Measurements from ENCODE around the gene GPR156.

The GPR156 gene

DNA sequence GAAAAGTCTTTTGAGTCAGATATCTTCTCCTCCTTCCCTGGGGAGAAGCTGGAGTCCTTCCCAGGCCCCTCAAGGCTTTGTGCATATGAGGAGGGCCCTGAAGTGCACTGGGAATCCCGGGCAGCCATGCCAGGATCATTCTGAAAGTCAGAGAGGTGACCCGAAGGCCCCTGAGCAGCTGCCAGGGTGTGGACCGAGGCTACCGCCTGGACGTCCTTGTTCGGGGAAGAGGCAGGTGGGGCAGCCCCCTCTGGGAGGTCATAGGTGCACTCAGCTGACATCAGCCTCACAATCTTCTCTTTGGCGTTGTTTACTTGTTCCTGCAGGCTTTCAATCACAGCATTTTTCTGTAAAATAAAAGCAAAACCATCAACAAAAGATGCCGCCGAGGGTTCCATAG lies 117.0 kb downstream of the GPR156 start:
- TF ChIP-seq CTCF (IDR thresholded peaks at IDR 0.05; ENCODE audit: borderline replicate concordance, insufficient read depth, low read depth, low read length), result no peak

GRCh38 chr3:120167488-120167887 lies 117.5 kb downstream of the GPR156 start:
- TF ChIP-seq CTCF (IDR thresholded peaks at IDR 0.05; ENCODE audit: borderline replicate concordance, insufficient read depth, low read depth, low read length), result no peak
- H3K4me3 ChIP-seq (ENCODE audit: low read depth, low read length), result no peak overlapping the region

More for the DNA sequence above, 117.0 kb downstream of the GPR156 start:
- no peak overlapping the region for H3K4me3 ChIP-seq (ENCODE audit: low read depth, low read length)

DNA sequence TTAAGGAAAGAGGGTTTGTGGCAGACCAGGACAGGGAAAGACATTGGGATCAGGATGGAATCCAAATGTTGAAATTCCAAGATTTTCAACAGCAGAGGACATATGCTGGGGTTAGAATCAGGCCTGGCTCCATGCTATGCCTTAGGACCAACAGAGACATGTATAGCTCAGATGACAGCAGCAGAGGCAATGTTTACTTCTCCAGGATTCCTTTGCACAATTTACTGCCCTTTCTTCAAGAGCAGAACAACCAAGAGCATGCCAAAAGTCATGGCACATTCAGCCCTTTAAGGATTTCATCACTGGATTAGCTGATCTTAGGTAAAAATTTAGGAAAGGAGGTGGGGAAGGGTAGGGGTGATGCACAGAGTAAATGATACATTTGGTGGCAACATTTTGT lies 121.2 kb downstream of the GPR156 start:
- TF ChIP-seq CTCF (IDR thresholded peaks at IDR 0.05; ENCODE audit: borderline replicate concordance, insufficient read depth, low read depth, low read length), result no peak
- H3K4me3 ChIP-seq (ENCODE audit: low read depth, low read length), result no peak overlapping the region

GRCh38 chr3:120163026-120163425 lies 122.0 kb downstream of the GPR156 start:
- H3K4me3 ChIP-seq (ENCODE audit: low read depth, low read length), result no peak overlapping the region
- no peak for TF ChIP-seq CTCF (IDR thresholded peaks at IDR 0.05; ENCODE audit: borderline replicate concordance, insufficient read depth, low read depth, low read length)

DNA sequence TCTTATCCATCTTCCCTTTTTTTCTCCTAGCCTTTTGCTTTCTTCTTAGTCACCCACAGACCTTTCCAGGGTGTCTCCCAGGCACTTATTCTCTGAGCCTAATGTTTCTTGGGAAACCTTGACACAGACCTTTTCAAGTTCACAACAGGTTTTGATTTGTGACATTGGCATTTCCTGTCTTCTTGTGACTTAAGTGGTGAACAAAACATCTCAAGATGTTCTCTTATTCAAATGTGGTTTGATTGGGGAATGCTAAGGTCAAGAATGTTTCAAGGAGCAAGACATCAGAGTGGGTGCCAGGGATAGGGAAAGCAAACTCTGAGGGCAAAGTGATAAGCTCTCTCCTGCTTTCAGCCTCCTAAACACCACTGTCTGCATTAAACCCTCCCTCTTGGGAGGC lies 122.6 kb downstream of the GPR156 start:
- no peak overlapping the region for H3K4me3 ChIP-seq (ENCODE audit: low read depth, low read length)
- no peak for TF ChIP-seq CTCF (IDR thresholded peaks at IDR 0.05; ENCODE audit: borderline replicate concordance, insufficient read depth, low read depth, low read length)

GRCh38 chr3:120161902-120162301 lies 123.1 kb downstream of the GPR156 start:
- no peak overlapping the region for H3K4me3 ChIP-seq (ENCODE audit: low read depth, low read length)
- TF ChIP-seq CTCF (IDR thresholded peaks at IDR 0.05; ENCODE audit: borderline replicate concordance, insufficient read depth, low read depth, low read length), result no peak

GRCh38 chr3:120160050-120160449 lies 125.0 kb downstream of the GPR156 start:
- no peak for TF ChIP-seq CTCF (IDR thresholded peaks at IDR 0.05; ENCODE audit: borderline replicate concordance, insufficient read depth, low read depth, low read length)
- H3K4me3 ChIP-seq (ENCODE audit: low read depth, low read length), result no peak overlapping the region
